ENCODE results near the gene KLHL25. TPM values are rescaled to one million over a fixed set of nuclear protein-coding genes. Genes with fewer than 3 reads are reported as not detected.
A peak's percentile ranks its signal among the peaks of the same experiment; 100 is the strongest.

The KLHL25 gene
- total and polyA plus RNA-seq, 7 donors: 3.0 to 9.0 (median 5.7) TPM

DNA sequence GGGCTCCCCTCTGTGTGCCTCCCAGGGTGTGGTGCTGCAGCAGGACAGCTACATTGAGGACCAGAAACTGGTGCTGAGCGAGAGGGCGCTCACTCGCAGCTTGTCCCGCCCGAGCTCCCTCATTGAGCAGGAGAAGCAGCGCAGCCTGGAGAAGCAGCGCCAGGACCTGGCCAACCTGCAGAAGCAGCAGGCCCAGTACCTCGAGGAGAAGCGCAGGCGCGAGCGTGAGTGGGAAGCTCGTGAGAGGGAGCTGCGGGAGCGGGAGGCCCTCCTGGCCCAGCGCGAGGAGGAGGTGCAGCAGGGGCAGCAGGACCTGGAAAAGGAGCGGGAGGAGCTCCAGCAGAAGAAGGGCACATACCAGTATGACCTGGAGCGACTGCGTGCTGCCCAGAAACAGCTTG is 53.7 kb downstream of the KLHL25 start:
- DNase-seq: no peak
- WGBS, 2 donors: 96% methylated on average over 20 of the region's 20 CpGs
- TF ChIP-seq EP300 (IDR thresholded peaks at IDR 0.05): no peak
- TF ChIP-seq POLR2AphosphoS5 (IDR thresholded peaks at IDR 0.05): no peak
- TF ChIP-seq POLR2A (IDR thresholded peaks at IDR 0.05): no peak
- TF ChIP-seq, protein P1, sequence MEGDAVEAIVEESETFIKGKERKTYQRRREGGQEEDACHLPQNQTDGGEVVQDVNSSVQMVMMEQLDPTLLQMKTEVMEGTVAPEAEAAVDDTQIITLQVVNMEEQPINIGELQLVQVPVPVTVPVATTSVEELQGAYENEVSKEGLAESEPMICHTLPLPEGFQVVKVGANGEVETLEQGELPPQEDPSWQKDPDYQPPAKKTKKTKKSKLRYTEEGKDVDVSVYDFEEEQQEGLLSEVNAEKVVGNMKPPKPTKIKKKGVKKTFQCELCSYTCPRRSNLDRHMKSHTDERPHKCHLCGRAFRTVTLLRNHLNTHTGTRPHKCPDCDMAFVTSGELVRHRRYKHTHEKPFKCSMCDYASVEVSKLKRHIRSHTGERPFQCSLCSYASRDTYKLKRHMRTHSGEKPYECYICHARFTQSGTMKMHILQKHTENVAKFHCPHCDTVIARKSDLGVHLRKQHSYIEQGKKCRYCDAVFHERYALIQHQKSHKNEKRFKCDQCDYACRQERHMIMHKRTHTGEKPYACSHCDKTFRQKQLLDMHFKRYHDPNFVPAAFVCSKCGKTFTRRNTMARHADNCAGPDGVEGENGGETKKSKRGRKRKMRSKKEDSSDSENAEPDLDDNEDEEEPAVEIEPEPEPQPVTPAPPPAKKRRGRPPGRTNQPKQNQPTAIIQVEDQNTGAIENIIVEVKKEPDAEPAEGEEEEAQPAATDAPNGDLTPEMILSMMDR (IDR thresholded peaks at IDR 0.05): no peak
- peaks cover 14 to 75% (median 43%) of the 10 kb centered on the region in 4 donors for H3K36me3 ChIP-seq
- peaks cover 0 to 23% (median 19%) of the 10 kb centered on the region in 4 donors for H3K4me1 ChIP-seq
- H3K4me3 ChIP-seq: no peak overlapping the region
- H3K27ac ChIP-seq: no peak overlapping the region
- intact Hi-C loops (cut with DNase I): no loop called here
- no peaks in the 10 kb centered on the region for H3K9me3 ChIP-seq
- no peaks in the 10 kb centered on the region for H3K27me3 ChIP-seq

- Histone ChIP-seq H3K4me1 (peaks cover 0 to 5% (median 4%) of the 10 kb centered on the region in 4 donors), H3K27me3 (no peaks in the 10 kb centered on the region), H3K9me3 (peaks cover 0 to 5% (median 2%) of the 10 kb centered on the region in 4 donors), H3K4me3 (no peak overlapping the region), H3K36me3 (peaks cover 13 to 83% (median 50%) of the 10 kb centered on the region in 4 donors), H3K27ac (no peak overlapping the region)
- TF ChIP-seq, protein P1 (IDR thresholded peaks at IDR 0.05): no peak
- no peak for TF ChIP-seq POLR2A (IDR thresholded peaks at IDR 0.05)
- TF ChIP-seq EP300 (IDR thresholded peaks at IDR 0.05): no peak
- no peak for TF ChIP-seq POLR2AphosphoS5 (IDR thresholded peaks at IDR 0.05)
- no peak for DNase-seq
- WGBS, 2 donors: 96 to 97% methylated on average over 6 of the region's 6 CpGs
- intact Hi-C loops (cut with DNase I): no loop called here
Observed at GRCh38 chr15:85737061-85737460, 57.7 kb downstream of the KLHL25 start.

GRCh38 chr15:85733416-85733815 is 61.3 kb downstream of the KLHL25 start:
- H3K9me3 ChIP-seq: peaks cover 0 to 5% (median 2%) of the 10 kb centered on the region in 4 donors
- no peak overlapping the region for H3K27ac ChIP-seq
- intact Hi-C loops (cut with DNase I): no loop called here
- TF ChIP-seq, protein P1 (IDR thresholded peaks at IDR 0.05): no peak
- TF ChIP-seq POLR2AphosphoS5 (IDR thresholded peaks at IDR 0.05) (no peak), EP300 (IDR thresholded peaks at IDR 0.05) (no peak), POLR2A (IDR thresholded peaks at IDR 0.05) (no peak)
- no peak overlapping the region for H3K4me3 ChIP-seq
- no peaks in the 10 kb centered on the region for H3K27me3 ChIP-seq
- H3K36me3 ChIP-seq: peaks cover 13 to 86% (median 50%) of the 10 kb centered on the region in 4 donors
- peaks cover 0 to 4% (median 0%) of the 10 kb centered on the region in 4 donors for H3K4me1 ChIP-seq
- DNase-seq: no peak

DNA sequence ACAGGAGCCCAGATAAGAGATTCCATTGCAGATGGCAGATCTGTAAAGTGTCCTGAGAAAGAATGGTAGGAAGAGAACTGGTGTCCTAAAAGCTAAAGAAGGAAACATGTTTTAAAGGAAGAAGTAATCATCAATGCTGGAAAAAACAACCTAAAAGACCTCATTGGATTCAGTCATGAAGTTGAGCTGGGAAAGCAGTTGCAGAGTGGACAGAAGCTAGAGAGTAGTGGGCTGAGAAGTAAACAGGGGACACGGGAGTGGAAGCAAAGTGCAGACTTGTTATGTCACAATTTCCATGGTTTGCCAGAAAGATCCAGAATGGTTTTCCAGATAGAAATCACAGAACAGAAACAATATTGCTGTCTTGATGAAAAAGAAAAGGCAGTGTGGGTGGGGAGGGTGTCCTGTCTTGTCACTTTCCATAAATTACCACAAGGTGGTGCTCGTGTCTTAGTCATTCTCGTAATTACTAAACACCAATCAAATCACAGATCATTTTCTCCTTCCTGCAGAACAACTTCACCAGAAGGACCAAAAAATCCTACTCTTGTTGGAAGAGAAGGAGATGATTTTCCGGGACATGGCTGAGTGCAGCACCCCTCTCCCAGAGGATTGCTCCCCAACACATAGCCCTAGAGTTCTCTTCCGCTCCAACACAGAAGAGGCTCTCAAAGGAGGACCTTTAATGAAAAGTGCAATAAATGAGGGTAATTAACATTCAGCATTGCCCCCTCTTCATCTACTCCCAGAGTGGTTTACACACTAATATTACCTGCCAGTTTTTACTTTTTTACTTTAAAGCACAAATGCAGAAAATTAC is 64.5 kb downstream of the KLHL25 start:
- H3K4me3 ChIP-seq: no peak overlapping the region
- H3K4me1 ChIP-seq: peaks cover 0 to 26% (median 24%) of the 10 kb centered on the region in 4 donors
- TF ChIP-seq, protein P1 (IDR thresholded peaks at IDR 0.05): peak; percentile 62 to 83 (median 72)
- TF ChIP-seq EP300 (IDR thresholded peaks at IDR 0.05) (no peak), POLR2A (IDR thresholded peaks at IDR 0.05) (no peak), POLR2AphosphoS5 (IDR thresholded peaks at IDR 0.05) (peak in 3 of 4 donors; percentile 18 to 25 (median 22))
- 27 to 42% methylated on average over 5 of the region's 5 CpGs for WGBS, 2 donors
- H3K27ac ChIP-seq: peak overlapping the region in 3 of 4 donors; percentile 45 to 84 (median 73)
- H3K27me3 ChIP-seq: no peaks in the 10 kb centered on the region
- H3K9me3 ChIP-seq: peaks cover 0 to 5% (median 2%) of the 10 kb centered on the region in 4 donors
- H3K36me3 ChIP-seq: peaks cover 7 to 73% (median 36%) of the 10 kb centered on the region in 4 donors
- intact Hi-C loops (cut with DNase I): loop anchor here (1.0 kb wide), 2 partner anchors 101 to 110 kb away; no protein-coding TSS in a partner anchor
- no peak for DNase-seq

All from sigmoid colon (tissue), 7 donors.